ENCODE results near the gene EDIL3. TPM values are rescaled to one million over a fixed set of nuclear protein-coding genes. Genes with fewer than 3 reads are reported as not detected.

EDIL3 gene
- total RNA-seq, 1 donor from 2014 or later = 14.1 TPM

DNA sequence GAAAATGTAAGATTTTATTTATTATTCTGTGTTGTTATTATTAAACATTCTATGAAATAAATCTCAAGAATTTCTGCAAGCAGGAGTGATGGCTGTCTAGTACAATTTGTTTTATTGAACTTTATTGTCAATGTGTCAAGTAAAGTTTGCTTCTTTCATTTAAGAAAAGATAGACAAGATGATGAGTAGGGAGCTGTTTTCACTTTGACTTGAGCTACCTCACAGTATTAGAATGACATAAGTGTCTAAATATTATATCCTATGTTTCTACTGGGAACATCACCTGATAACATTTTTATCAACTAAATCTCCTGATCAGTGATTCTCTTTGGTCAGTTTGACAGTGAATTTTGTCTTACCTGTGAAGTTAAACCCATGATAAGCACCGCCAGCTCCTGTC is 12.7 kb upstream of the EDIL3 start:
- no peak overlapping the region for H3K4me3 ChIP-seq (ENCODE audit: low read length in 3 of 3)
- H3K9ac ChIP-seq (ENCODE audit: low read depth in 1 of 3, low read length in 3 of 3) = no peak overlapping the region
- H3K36me3 ChIP-seq (ENCODE audit: control insufficient read depth in 3 of 3, insufficient read depth in 3 of 3, low read length in 3 of 3) = no peaks in the 10 kb centered on the region
- peaks cover 0 to 2% (median 0%) of the 10 kb centered on the region in 3 donors for H3K27me3 ChIP-seq (ENCODE audit: control insufficient read depth in 3 of 3, insufficient read depth in 3 of 3, low read length in 3 of 3)
- H3K9me3 ChIP-seq (ENCODE audit: control insufficient read depth in 3 of 3, low read length in 3 of 3) = no peaks in the 10 kb centered on the region
- no peaks in the 10 kb centered on the region for H3K4me1 ChIP-seq (ENCODE audit: control insufficient read depth in 3 of 3, insufficient read depth in 3 of 3, low read length in 3 of 3)
- H3K27ac ChIP-seq (ENCODE audit: low read depth, low read length) = no peak overlapping the region

DNA sequence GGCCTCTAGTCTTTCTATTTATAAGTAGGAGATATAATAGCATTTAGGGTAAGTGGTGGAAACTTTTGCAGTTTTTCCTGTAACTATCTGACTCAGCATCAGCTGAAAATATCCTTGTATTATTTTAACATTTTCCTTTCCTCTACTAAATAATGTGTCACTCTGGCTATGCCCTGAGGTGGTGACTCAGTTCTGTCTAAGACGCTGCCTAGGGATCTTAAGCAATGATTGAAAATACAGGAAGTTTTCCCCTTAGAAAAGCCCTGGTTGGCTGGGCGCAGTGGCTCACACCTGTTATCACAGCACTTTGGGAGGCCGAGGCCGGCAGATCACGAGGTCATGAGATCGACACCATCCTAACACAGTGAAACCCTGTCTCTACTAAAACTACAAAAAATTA is 9.3 kb upstream of the EDIL3 start:
- no peaks in the 10 kb centered on the region for H3K9me3 ChIP-seq (ENCODE audit: control insufficient read depth in 3 of 3, low read length in 3 of 3)
- no peak overlapping the region for H3K27ac ChIP-seq (ENCODE audit: low read depth, low read length)
- no peaks in the 10 kb centered on the region for H3K4me1 ChIP-seq (ENCODE audit: control insufficient read depth in 3 of 3, insufficient read depth in 3 of 3, low read length in 3 of 3)
- H3K9ac ChIP-seq (ENCODE audit: low read depth in 1 of 3, low read length in 3 of 3) = no peak overlapping the region
- H3K36me3 ChIP-seq (ENCODE audit: control insufficient read depth in 3 of 3, insufficient read depth in 3 of 3, low read length in 3 of 3) = no peaks in the 10 kb centered on the region
- peaks cover 0 to 2% (median 0%) of the 10 kb centered on the region in 3 donors for H3K27me3 ChIP-seq (ENCODE audit: control insufficient read depth in 3 of 3, insufficient read depth in 3 of 3, low read length in 3 of 3)
- no peak overlapping the region for H3K4me3 ChIP-seq (ENCODE audit: low read length in 3 of 3)

DNA sequence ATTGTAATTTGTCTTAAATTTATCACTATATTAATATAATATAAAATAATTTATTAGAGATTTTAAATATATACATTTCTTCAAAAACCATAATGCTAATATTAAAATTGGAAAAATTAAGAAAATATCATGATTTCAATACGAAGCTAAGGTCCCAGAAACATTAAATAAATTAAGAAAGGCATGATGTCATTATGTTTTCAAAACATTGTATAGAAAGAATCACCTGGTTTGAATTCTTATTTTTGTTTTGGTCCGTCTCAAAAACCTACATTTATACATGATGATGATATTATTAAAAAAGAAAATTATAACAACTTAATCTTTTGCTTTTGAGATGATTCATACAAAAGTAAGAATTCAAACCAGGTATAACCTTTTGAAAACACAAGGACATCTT is 8.2 kb upstream of the EDIL3 start:
- Histone ChIP-seq H3K9ac (ENCODE audit: low read depth in 1 of 3, low read length in 3 of 3) (no peak overlapping the region), H3K4me3 (ENCODE audit: low read length in 3 of 3) (no peak overlapping the region), H3K27me3 (ENCODE audit: control insufficient read depth in 3 of 3, insufficient read depth in 3 of 3, low read length in 3 of 3) (peaks cover 0 to 2% (median 0%) of the 10 kb centered on the region in 3 donors), H3K27ac (ENCODE audit: low read depth, low read length) (no peak overlapping the region), H3K4me1 (ENCODE audit: control insufficient read depth in 3 of 3, insufficient read depth in 3 of 3, low read length in 3 of 3) (no peaks in the 10 kb centered on the region), H3K9me3 (ENCODE audit: control insufficient read depth in 3 of 3, low read length in 3 of 3) (no peaks in the 10 kb centered on the region), H3K36me3 (ENCODE audit: control insufficient read depth in 3 of 3, insufficient read depth in 3 of 3, low read length in 3 of 3) (no peaks in the 10 kb centered on the region)

DNA sequence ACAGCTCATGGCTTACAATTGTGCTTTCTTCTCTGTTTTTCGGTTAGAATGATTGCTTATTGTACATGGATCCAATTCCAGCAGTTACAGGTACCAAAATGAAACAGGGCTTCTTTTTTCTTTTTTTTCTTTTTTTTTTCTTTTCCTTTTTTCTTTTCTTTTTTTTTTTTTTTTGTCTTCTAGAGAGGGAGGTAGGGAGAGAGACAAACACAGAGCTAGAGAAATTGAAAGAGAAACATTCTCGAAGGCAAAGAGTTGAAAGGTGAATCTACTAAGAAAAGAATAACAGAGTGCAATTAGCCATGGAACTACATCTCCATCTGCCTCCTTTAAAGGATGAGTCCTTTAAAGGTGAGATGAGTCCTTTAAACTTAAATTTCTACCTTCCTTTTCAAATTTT is 1.0 kb upstream of the EDIL3 start:
- H3K4me3 ChIP-seq (ENCODE audit: low read length in 3 of 3) = no peak overlapping the region
- no peak overlapping the region for H3K9ac ChIP-seq (ENCODE audit: low read depth in 1 of 3, low read length in 3 of 3)
- H3K36me3 ChIP-seq (ENCODE audit: control insufficient read depth in 3 of 3, insufficient read depth in 3 of 3, low read length in 3 of 3) = no peaks in the 10 kb centered on the region
- H3K4me1 ChIP-seq (ENCODE audit: control insufficient read depth in 3 of 3, insufficient read depth in 3 of 3, low read length in 3 of 3) = peaks cover 11 to 20% (median 15%) of the 10 kb centered on the region in 3 donors
- H3K9me3 ChIP-seq (ENCODE audit: control insufficient read depth in 3 of 3, low read length in 3 of 3) = no peaks in the 10 kb centered on the region
- peaks cover 35 to 40% (median 40%) of the 10 kb centered on the region in 3 donors for H3K27me3 ChIP-seq (ENCODE audit: control insufficient read depth in 3 of 3, insufficient read depth in 3 of 3, low read length in 3 of 3)
- H3K27ac ChIP-seq (ENCODE audit: low read depth, low read length) = no peak overlapping the region

DNA sequence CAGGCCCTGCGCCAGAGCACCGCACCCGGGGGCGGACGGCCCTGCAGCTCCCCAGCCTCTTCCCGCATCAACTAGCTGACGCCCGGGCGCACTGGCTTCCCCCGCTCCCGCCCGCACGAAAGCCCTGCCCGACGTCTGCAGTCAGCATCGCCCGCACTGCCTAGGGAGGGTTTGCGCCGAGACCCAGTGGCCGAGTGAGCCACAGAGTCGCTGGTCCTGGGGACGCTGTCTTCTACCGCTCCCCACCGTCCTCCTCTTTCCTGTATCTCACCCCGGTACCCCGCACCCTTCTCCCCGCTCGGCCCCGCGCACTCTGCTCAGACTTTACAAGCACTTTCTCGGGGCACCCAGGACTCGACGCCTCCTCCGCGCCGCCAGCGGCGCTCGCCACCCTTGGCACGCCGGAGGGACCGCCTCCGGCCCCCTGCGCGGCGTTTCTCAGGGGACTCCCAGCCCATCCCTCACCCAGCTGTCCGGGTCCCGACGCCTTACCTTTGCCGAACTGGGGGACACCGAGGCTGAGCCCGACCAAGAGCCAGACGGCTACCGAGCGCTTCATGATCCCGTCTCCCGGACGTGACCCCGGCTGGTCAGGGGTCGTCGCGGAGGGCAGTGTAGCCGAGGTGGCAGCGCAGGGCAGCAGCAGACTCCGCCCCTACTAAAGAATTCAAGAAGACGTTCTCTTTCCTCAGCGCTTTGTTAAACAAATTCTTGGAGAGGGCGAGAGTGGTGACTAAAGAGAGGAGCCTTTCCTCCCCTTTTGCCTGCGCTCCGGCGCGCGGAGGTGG is 670 bp downstream of the EDIL3 start:
- H3K36me3 ChIP-seq (ENCODE audit: control insufficient read depth in 3 of 3, insufficient read depth in 3 of 3, low read length in 3 of 3) = no peaks in the 10 kb centered on the region
- H3K27me3 ChIP-seq (ENCODE audit: control insufficient read depth in 3 of 3, insufficient read depth in 3 of 3, low read length in 3 of 3) = peaks cover 35 to 40% (median 40%) of the 10 kb centered on the region in 3 donors
- peak overlapping the region in 1 of 3 donors; percentile 25 for H3K9ac ChIP-seq (ENCODE audit: low read depth in 1 of 3, low read length in 3 of 3)
- H3K9me3 ChIP-seq (ENCODE audit: control insufficient read depth in 3 of 3, low read length in 3 of 3) = no peaks in the 10 kb centered on the region
- H3K4me3 ChIP-seq (ENCODE audit: low read length in 3 of 3) = peak overlapping the region; percentile 51 to 58 (median 52)
- H3K4me1 ChIP-seq (ENCODE audit: control insufficient read depth in 3 of 3, insufficient read depth in 3 of 3, low read length in 3 of 3) = peaks cover 11 to 20% (median 15%) of the 10 kb centered on the region in 3 donors
- H3K27ac ChIP-seq (ENCODE audit: low read depth, low read length) = no peak overlapping the region

- no peak overlapping the region for H3K27ac ChIP-seq (ENCODE audit: low read depth, low read length)
Measured at GRCh38 chr5:84383296-84383815, 1.3 kb downstream of the EDIL3 start.

GRCh38 chr5:84382363-84383295 is 2.1 kb downstream of the EDIL3 start:
- Histone ChIP-seq H3K9me3 (ENCODE audit: control insufficient read depth in 3 of 3, low read length in 3 of 3) (no peaks in the 10 kb centered on the region), H3K36me3 (ENCODE audit: control insufficient read depth in 3 of 3, insufficient read depth in 3 of 3, low read length in 3 of 3) (no peaks in the 10 kb centered on the region), H3K27ac (ENCODE audit: low read depth, low read length) (no peak overlapping the region), H3K4me1 (ENCODE audit: control insufficient read depth in 3 of 3, insufficient read depth in 3 of 3, low read length in 3 of 3) (peaks cover 11 to 20% (median 15%) of the 10 kb centered on the region in 3 donors), H3K4me3 (ENCODE audit: low read length in 3 of 3) (peak overlapping the region; percentile 23 to 63 (median 56)), H3K9ac (ENCODE audit: low read depth in 1 of 3, low read length in 3 of 3) (peak overlapping the region; percentile 14 to 47 (median 25)), H3K27me3 (ENCODE audit: control insufficient read depth in 3 of 3, insufficient read depth in 3 of 3, low read length in 3 of 3) (peaks cover 35 to 40% (median 40%) of the 10 kb centered on the region in 3 donors)

More at GRCh38 chr5:84383296-84383815, 1.3 kb downstream of the EDIL3 start:
- peaks cover 35 to 40% (median 40%) of the 10 kb centered on the region in 3 donors for H3K27me3 ChIP-seq (ENCODE audit: control insufficient read depth in 3 of 3, insufficient read depth in 3 of 3, low read length in 3 of 3)
- H3K9me3 ChIP-seq (ENCODE audit: control insufficient read depth in 3 of 3, low read length in 3 of 3) = no peaks in the 10 kb centered on the region
- H3K4me1 ChIP-seq (ENCODE audit: control insufficient read depth in 3 of 3, insufficient read depth in 3 of 3, low read length in 3 of 3) = peaks cover 11 to 20% (median 15%) of the 10 kb centered on the region in 3 donors
- H3K4me3 ChIP-seq (ENCODE audit: low read length in 3 of 3) = peak overlapping the region; percentile 51 to 58 (median 56)
- H3K9ac ChIP-seq (ENCODE audit: low read depth in 1 of 3, low read length in 3 of 3) = peak overlapping the region in 1 of 3 donors; percentile 25
- no peaks in the 10 kb centered on the region for H3K36me3 ChIP-seq (ENCODE audit: control insufficient read depth in 3 of 3, insufficient read depth in 3 of 3, low read length in 3 of 3)

DNA sequence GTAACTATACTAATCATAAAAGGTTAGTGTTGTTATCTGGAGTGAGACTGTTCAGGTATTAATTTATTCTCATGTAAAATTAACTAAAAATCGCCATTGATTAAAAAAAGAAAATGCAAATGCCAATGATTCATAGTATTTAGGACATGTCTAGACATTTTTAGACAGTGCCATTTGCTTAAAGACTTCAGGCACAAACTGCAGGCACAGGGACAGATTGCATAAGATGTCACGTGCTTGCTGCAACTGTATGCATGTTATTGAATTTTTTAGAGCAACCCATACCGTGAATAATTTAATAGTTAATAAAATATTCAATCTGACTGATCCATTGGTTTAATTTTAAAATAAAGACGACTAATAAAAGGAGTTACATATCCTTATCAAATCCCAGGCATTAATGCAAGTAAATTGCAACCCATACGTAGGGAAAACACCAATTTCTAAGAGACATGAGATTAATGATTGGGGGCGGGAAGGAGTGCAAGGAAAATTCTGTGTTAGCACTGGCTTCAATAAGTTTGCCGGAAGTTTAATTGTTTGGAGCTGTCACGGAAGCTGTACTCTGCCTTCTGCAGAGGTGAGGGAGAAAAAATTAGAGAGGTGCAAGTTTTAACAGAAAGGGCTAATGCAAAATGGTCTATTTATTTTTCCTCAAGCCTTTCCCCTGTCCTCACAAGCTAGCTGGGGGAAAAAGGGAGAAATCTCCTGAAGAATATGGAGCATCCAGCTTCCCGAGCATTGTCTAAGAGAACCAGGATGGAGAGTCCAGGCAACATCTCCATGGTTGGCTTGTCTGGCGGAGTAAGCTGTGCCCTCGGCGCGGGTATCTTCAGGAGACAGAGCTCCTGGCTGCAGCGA is 2.9 kb downstream of the EDIL3 start:
- peaks cover 35 to 40% (median 40%) of the 10 kb centered on the region in 3 donors for H3K27me3 ChIP-seq (ENCODE audit: control insufficient read depth in 3 of 3, insufficient read depth in 3 of 3, low read length in 3 of 3)
- no peak overlapping the region for H3K27ac ChIP-seq (ENCODE audit: low read depth, low read length)
- H3K4me1 ChIP-seq (ENCODE audit: control insufficient read depth in 3 of 3, insufficient read depth in 3 of 3, low read length in 3 of 3) = peaks cover 11 to 20% (median 15%) of the 10 kb centered on the region in 3 donors
- peak overlapping the region in 1 of 3 donors; percentile 63 for H3K4me3 ChIP-seq (ENCODE audit: low read length in 3 of 3)
- no peaks in the 10 kb centered on the region for H3K9me3 ChIP-seq (ENCODE audit: control insufficient read depth in 3 of 3, low read length in 3 of 3)
- H3K36me3 ChIP-seq (ENCODE audit: control insufficient read depth in 3 of 3, insufficient read depth in 3 of 3, low read length in 3 of 3) = no peaks in the 10 kb centered on the region
- no peak overlapping the region for H3K9ac ChIP-seq (ENCODE audit: low read depth in 1 of 3, low read length in 3 of 3)

- H3K9me3 ChIP-seq (ENCODE audit: control insufficient read depth in 3 of 3, low read length in 3 of 3) = no peaks in the 10 kb centered on the region
- H3K27me3 ChIP-seq (ENCODE audit: control insufficient read depth in 3 of 3, insufficient read depth in 3 of 3, low read length in 3 of 3) = peaks cover 29 to 34% (median 31%) of the 10 kb centered on the region in 3 donors
- no peaks in the 10 kb centered on the region for H3K36me3 ChIP-seq (ENCODE audit: control insufficient read depth in 3 of 3, insufficient read depth in 3 of 3, low read length in 3 of 3)
- H3K4me1 ChIP-seq (ENCODE audit: control insufficient read depth in 3 of 3, insufficient read depth in 3 of 3, low read length in 3 of 3) = peaks cover 11 to 15% (median 15%) of the 10 kb centered on the region in 3 donors
- H3K4me3 ChIP-seq (ENCODE audit: low read length in 3 of 3) = no peak overlapping the region
- no peak overlapping the region for H3K27ac ChIP-seq (ENCODE audit: low read depth, low read length)
- H3K9ac ChIP-seq (ENCODE audit: low read depth in 1 of 3, low read length in 3 of 3) = no peak overlapping the region
Measured at GRCh38 chr5:84379749-84380148, 4.9 kb downstream of the EDIL3 start.

Measured in skeletal muscle tissue (tissue), 4 donors.